ENCODE measurements around the gene WDR72. TPM values are rescaled to one million over a fixed set of nuclear protein-coding genes. Genes with fewer than 3 reads are reported as not detected.

The WDR72 gene
- total and polyA plus RNA-seq, 7 donors, result under 0.01 to 3.6 (median 0.22) TPM; not detected in 1

DNA sequence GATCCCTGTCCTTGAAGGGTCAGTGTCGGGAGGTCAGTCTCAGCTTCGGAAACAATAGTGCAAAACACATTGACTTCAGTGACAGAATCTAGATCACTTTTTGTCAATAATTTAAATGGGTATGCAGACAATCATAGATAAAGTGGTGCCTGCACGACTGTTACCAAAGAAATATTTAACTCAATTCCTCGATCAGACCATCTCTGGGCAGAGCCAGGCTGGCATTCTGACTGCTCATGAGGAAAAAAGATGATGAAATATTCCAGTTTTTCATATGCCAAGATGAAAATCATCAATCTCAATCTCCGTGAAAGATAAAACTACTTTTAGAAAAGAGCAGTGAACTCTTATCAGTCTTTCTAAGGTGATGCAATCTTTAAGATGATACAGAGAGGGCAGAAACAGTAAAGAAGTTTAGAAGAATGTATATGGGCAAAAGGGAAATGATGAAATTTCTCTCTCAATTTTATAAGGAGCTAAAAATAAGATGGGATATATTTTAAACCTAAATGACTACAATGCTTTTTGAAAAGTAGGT lies 169.9 kb downstream of the WDR72 start:
- intact Hi-C loops (cut with DNase I), result no loop called here
- no peaks in the 10 kb centered on the region for H3K27me3 ChIP-seq
- WGBS, 2 donors, result 86 to 88% methylated on average over 5 of the region's 5 CpGs

DNA sequence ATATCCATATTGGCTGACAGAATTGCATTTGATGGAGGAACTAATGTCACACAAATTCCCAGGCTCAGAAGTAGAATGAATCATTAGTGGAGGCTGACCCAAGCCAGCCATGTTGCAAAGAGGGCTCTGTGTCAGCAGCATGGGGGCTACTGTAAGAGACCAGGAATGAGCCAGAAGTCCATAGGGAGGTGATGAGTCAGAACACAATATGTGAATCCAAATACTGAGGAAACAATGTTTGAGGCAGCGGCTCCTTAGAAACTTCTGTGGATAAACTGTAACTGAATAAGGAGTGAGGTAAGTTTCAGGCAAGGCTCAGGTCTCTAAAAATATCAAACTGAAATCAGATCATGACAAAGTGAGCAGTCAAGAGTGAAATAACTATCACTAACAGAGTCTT lies 170.7 kb downstream of the WDR72 start:
- Histone ChIP-seq H3K27ac (no peak overlapping the region), H3K4me1 (no peaks in the 10 kb centered on the region), H3K27me3 (no peaks in the 10 kb centered on the region), H3K4me3 (no peak overlapping the region), H3K36me3 (no peaks in the 10 kb centered on the region), H3K9me3 (no peaks in the 10 kb centered on the region)
- no peak for TF ChIP-seq EP300 (IDR thresholded peaks at IDR 0.05)
- TF ChIP-seq, protein P1, sequence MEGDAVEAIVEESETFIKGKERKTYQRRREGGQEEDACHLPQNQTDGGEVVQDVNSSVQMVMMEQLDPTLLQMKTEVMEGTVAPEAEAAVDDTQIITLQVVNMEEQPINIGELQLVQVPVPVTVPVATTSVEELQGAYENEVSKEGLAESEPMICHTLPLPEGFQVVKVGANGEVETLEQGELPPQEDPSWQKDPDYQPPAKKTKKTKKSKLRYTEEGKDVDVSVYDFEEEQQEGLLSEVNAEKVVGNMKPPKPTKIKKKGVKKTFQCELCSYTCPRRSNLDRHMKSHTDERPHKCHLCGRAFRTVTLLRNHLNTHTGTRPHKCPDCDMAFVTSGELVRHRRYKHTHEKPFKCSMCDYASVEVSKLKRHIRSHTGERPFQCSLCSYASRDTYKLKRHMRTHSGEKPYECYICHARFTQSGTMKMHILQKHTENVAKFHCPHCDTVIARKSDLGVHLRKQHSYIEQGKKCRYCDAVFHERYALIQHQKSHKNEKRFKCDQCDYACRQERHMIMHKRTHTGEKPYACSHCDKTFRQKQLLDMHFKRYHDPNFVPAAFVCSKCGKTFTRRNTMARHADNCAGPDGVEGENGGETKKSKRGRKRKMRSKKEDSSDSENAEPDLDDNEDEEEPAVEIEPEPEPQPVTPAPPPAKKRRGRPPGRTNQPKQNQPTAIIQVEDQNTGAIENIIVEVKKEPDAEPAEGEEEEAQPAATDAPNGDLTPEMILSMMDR (IDR thresholded peaks at IDR 0.05), result no peak
- no peak for TF ChIP-seq POLR2AphosphoS5 (IDR thresholded peaks at IDR 0.05)
- TF ChIP-seq POLR2A (IDR thresholded peaks at IDR 0.05), result no peak
- intact Hi-C loops (cut with DNase I), result no loop called here
- no peak for DNase-seq
- WGBS, 2 donors, result 94 to 96% methylated on average over 1 of the region's 1 CpG

More for the DNA sequence above, 169.9 kb downstream of the WDR72 start:
- Histone ChIP-seq H3K4me3 (no peak overlapping the region), H3K36me3 (no peaks in the 10 kb centered on the region), H3K27ac (no peak overlapping the region), H3K4me1 (no peaks in the 10 kb centered on the region), H3K9me3 (no peaks in the 10 kb centered on the region)
- no peak for DNase-seq
- TF ChIP-seq, protein P1 (IDR thresholded peaks at IDR 0.05), result no peak
- TF ChIP-seq EP300 (IDR thresholded peaks at IDR 0.05) (no peak), POLR2AphosphoS5 (IDR thresholded peaks at IDR 0.05) (no peak), POLR2A (IDR thresholded peaks at IDR 0.05) (no peak)

DNA sequence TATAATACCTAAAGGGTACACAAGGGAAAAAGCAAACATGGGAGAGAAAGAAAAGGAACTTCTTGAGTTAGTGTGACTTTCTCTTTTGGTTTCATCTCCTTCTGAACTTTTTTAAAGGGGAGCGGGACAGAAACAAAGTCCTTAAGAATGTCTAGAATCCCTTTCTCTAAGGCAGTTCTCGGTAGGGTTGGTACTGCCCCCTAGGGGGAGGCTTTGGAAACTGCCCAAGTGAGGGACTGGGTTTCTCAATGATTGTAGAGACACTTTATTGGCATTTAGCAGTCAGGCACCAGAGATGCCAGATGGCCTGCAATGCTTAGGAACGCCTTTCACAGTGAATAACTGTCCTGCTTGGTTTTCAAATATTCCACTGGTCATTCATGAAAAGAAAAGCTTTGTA lies 172.7 kb downstream of the WDR72 start:
- intact Hi-C loops (cut with DNase I), result no loop called here
- Histone ChIP-seq H3K27ac (no peak overlapping the region), H3K4me1 (no peaks in the 10 kb centered on the region), H3K9me3 (no peaks in the 10 kb centered on the region), H3K27me3 (no peaks in the 10 kb centered on the region), H3K4me3 (no peak overlapping the region), H3K36me3 (no peaks in the 10 kb centered on the region)
- TF ChIP-seq, protein P1 (IDR thresholded peaks at IDR 0.05), result peak in 1 of 4 experiments; percentile 21
- TF ChIP-seq EP300 (IDR thresholded peaks at IDR 0.05), result no peak
- 21 to 22% methylated on average over 3 of the region's 3 CpGs for WGBS, 2 donors
- peak; percentile 57 for DNase-seq

GRCh38 chr15:53581513-53581912 lies 177.9 kb downstream of the WDR72 start:
- Histone ChIP-seq H3K36me3 (no peaks in the 10 kb centered on the region), H3K27me3 (no peaks in the 10 kb centered on the region), H3K27ac (no peak overlapping the region), H3K4me3 (no peak overlapping the region), H3K9me3 (no peaks in the 10 kb centered on the region), H3K4me1 (no peaks in the 10 kb centered on the region)
- 80 to 95% methylated on average over 1 of the region's 1 CpG for WGBS, 2 donors
- intact Hi-C loops (cut with DNase I), result no loop called here
- TF ChIP-seq, protein P1 (IDR thresholded peaks at IDR 0.05), result no peak
- no peak for TF ChIP-seq POLR2A (IDR thresholded peaks at IDR 0.05)
- TF ChIP-seq POLR2AphosphoS5 (IDR thresholded peaks at IDR 0.05), result no peak
- no peak for TF ChIP-seq EP300 (IDR thresholded peaks at IDR 0.05)
- no peak for DNase-seq

DNA sequence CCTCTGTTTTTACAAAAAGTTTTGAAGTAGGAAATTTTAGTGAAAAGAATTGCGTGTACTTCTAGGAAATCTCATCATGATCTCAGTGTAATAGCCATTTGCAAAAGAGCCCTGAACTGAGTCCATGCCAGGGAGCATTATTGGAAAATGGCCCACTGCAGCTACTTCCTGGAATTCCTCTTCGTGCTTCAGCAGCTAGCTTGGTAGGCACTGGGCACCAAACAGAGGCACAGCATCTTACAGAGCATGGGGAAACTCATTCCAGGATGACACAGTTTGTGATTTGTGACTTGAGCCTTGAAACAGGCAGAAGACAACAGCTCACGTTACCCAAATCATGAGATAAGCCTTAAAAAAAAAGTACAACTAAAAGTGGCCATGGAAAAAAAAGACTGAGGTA lies 179.1 kb downstream of the WDR72 start:
- DNase-seq, result no peak
- Histone ChIP-seq H3K36me3 (no peaks in the 10 kb centered on the region), H3K27ac (no peak overlapping the region), H3K9me3 (no peaks in the 10 kb centered on the region), H3K27me3 (no peaks in the 10 kb centered on the region), H3K4me3 (no peak overlapping the region), H3K4me1 (no peaks in the 10 kb centered on the region)
- intact Hi-C loops (cut with DNase I), result no loop called here
- TF ChIP-seq, protein P1 (IDR thresholded peaks at IDR 0.05), result no peak
- TF ChIP-seq POLR2AphosphoS5 (IDR thresholded peaks at IDR 0.05) (no peak), POLR2A (IDR thresholded peaks at IDR 0.05) (no peak), EP300 (IDR thresholded peaks at IDR 0.05) (no peak)
- whole genome bisulfite sequencing, 2 donors, result 45 to 65% methylated on average over 3 of the region's 3 CpGs
